Type B pancreatic cell (in vitro differentiated cells): Measurements from ENCODE around the gene TMEM44. TPM values are rescaled to one million over a fixed set of nuclear protein-coding genes. Genes with fewer than 3 reads are reported as not detected.

Experiments
- DNase-seq: peaks from one replicate; pipeline ENCODE4 v3.0.0; 2021; ENCODE audit warnings: mixed read lengths; ENCODE audit not compliant: unreplicated experiment; ENCODE audit errors: extremely low spot score
- H3K27ac Mint-ChIP-seq: 2 replicates; pipeline ENCODE4 v1.8.0; 2021; ENCODE audit warnings: mild to moderate bottlenecking, mixed read lengths
- H3K27me3 Mint-ChIP-seq: 2 replicates; pipeline ENCODE4 v1.8.0; 2021; ENCODE audit warnings: mixed read lengths
- H3K36me3 Mint-ChIP-seq: 2 replicates; pipeline ENCODE4 v1.8.0; 2021; ENCODE audit warnings: mixed read lengths
- H3K4me1 Mint-ChIP-seq: one replicate; pipeline ENCODE4 v1.8.0; 2021; ENCODE audit warnings: mixed read lengths; ENCODE audit not compliant: unreplicated experiment
- H3K4me3 Mint-ChIP-seq: 2 replicates; pipeline ENCODE4 v1.8.0; 2021; ENCODE audit warnings: mild to moderate bottlenecking, mixed read lengths
- H3K9me3 Mint-ChIP-seq: 2 replicates; pipeline ENCODE4 v1.8.0; 2021; ENCODE audit warnings: mixed read lengths
- CTCF ChIP-seq: fragments of 200-600 bp; sonication (generic); conservative IDR thresholded peaks from 2 replicates; pipeline ENCODE4 v1.5.0; 2021; ENCODE audit warnings: antibody characterized with exemption, mild to moderate bottlenecking
- total RNA-seq: library from RNA; stranded (reverse); gene quantifications from 2 replicates; pipeline ENCODE4 v1.2.1, GENCODE V29; 2021; ENCODE audit warnings: low replicate concordance

The TMEM44 gene
- total RNA-seq, 1 donor from 2014 or later: 22.8 TPM

- peak; percentile 86 for TF ChIP-seq CTCF
- H3K27ac Mint-ChIP-seq: peak overlapping the region; percentile 99
- peaks cover 3% of the 10 kb centered on the region for H3K36me3 Mint-ChIP-seq
- peak overlapping the region; percentile 97 for H3K4me3 Mint-ChIP-seq
- H3K9me3 Mint-ChIP-seq: no peaks in the 10 kb centered on the region
- no peak for DNase-seq
- peaks cover 23% of the 10 kb centered on the region for H3K27me3 Mint-ChIP-seq
- H3K4me1 Mint-ChIP-seq: peaks cover 9% of the 10 kb centered on the region
Observed at GRCh38 chr3:194671511-194671899, 38.3 kb upstream of the TMEM44 start.

GRCh38 chr3:194667363-194667762 is 34.1 kb upstream of the TMEM44 start:
- Mint-ChIP-seq H3K27ac (peak overlapping the region; percentile 4), H3K27me3 (no peaks in the 10 kb centered on the region), H3K36me3 (peaks cover 8% of the 10 kb centered on the region), H3K4me1 (peaks cover 5% of the 10 kb centered on the region), H3K4me3 (no peak overlapping the region), H3K9me3 (no peaks in the 10 kb centered on the region)
- no peak for TF ChIP-seq CTCF
- no peak for DNase-seq

GRCh38 chr3:194664857-194665256 is 31.6 kb upstream of the TMEM44 start:
- no peak for DNase-seq
- no peaks in the 10 kb centered on the region for H3K27me3 Mint-ChIP-seq
- TF ChIP-seq CTCF: no peak
- H3K4me3 Mint-ChIP-seq: no peak overlapping the region
- peaks cover 8% of the 10 kb centered on the region for H3K36me3 Mint-ChIP-seq
- no peak overlapping the region for H3K27ac Mint-ChIP-seq
- H3K4me1 Mint-ChIP-seq: no peaks in the 10 kb centered on the region
- no peaks in the 10 kb centered on the region for H3K9me3 Mint-ChIP-seq

GRCh38 chr3:194661946-194662345 is 28.7 kb upstream of the TMEM44 start:
- no peak overlapping the region for H3K4me3 Mint-ChIP-seq
- H3K9me3 Mint-ChIP-seq: no peaks in the 10 kb centered on the region
- H3K4me1 Mint-ChIP-seq: no peaks in the 10 kb centered on the region
- H3K27ac Mint-ChIP-seq: no peak overlapping the region
- peaks cover 18% of the 10 kb centered on the region for H3K36me3 Mint-ChIP-seq
- H3K27me3 Mint-ChIP-seq: no peaks in the 10 kb centered on the region
- DNase-seq: no peak
- no peak for TF ChIP-seq CTCF

- H3K36me3 Mint-ChIP-seq: peaks cover 21% of the 10 kb centered on the region
- H3K9me3 Mint-ChIP-seq: no peaks in the 10 kb centered on the region
- H3K4me1 Mint-ChIP-seq: no peaks in the 10 kb centered on the region
- no peaks in the 10 kb centered on the region for H3K27me3 Mint-ChIP-seq
- no peak overlapping the region for H3K27ac Mint-ChIP-seq
- no peak overlapping the region for H3K4me3 Mint-ChIP-seq
- no peak for DNase-seq
- no peak for TF ChIP-seq CTCF
Observed at GRCh38 chr3:194661374-194661773, 28.2 kb upstream of the TMEM44 start.

- no peak for TF ChIP-seq CTCF
- DNase-seq: no peak
- H3K4me3 Mint-ChIP-seq: no peak overlapping the region
- no peak overlapping the region for H3K27ac Mint-ChIP-seq
- H3K4me1 Mint-ChIP-seq: no peaks in the 10 kb centered on the region
- H3K9me3 Mint-ChIP-seq: no peaks in the 10 kb centered on the region
- peaks cover 16% of the 10 kb centered on the region for H3K36me3 Mint-ChIP-seq
- H3K27me3 Mint-ChIP-seq: no peaks in the 10 kb centered on the region
Observed at GRCh38 chr3:194659778-194660177, 26.6 kb upstream of the TMEM44 start.
